Putamen (tissue), 1 donor: ENCODE measurements around the gene TIMM10.

Experiments
- DNase-seq: peaks from one replicate; pipeline ENCODE4 v3.0.0-alpha.2; 2016; ENCODE audit warnings: low spot score

The TIMM10 gene

GRCh38 chr11:57482782-57483561 lies 47.6 kb downstream of the TIMM10 start:
- no peak for DNase-seq

GRCh38 chr11:57481915-57482781 lies 48.4 kb downstream of the TIMM10 start:
- DNase-seq = no peak

- no peak for DNase-seq
Observed at GRCh38 chr11:57481315-57481714, 49.2 kb downstream of the TIMM10 start.

- DNase-seq = no peak
Observed at GRCh38 chr11:57480409-57481137, 50.0 kb downstream of the TIMM10 start.

GRCh38 chr11:57479911-57480310 lies 50.6 kb downstream of the TIMM10 start:
- DNase-seq = no peak

- DNase-seq = no peak
Observed at GRCh38 chr11:57479021-57479663, 51.4 kb downstream of the TIMM10 start.
